Thyroid gland (tissue), 4 donors: Measurements from ENCODE around the gene ATP5MG.

ENCODE experiments used
- POLR2A ChIP-seq, 2 donors: fragments of 450-650 bp; IDR thresholded peaks; one replicate each; pipeline ENCODE4 v1.6.1; 2017; ENCODE audit warnings: antibody characterized with exemption in 2 of 2, mild to moderate bottlenecking in 2 of 2, moderate library complexity in 1 of 2
- TF ChIP-seq, protein P1 (sequence below), 6 experiments: fragments of 200-600 bp in 3 of 6; fragments of 450-650 bp in 3 of 6; sonication (generic) in 3 of 6; IDR thresholded peaks; one replicate each; pipeline ENCODE4 v1.5.1; 2016 to 2019; ENCODE audit warnings: antibody characterized with exemption in 6 of 6, mild to moderate bottlenecking in 2 of 6, inconsistent platforms in 1 of 6, moderate library complexity in 1 of 6

- TF ChIP-seq, protein P1, sequence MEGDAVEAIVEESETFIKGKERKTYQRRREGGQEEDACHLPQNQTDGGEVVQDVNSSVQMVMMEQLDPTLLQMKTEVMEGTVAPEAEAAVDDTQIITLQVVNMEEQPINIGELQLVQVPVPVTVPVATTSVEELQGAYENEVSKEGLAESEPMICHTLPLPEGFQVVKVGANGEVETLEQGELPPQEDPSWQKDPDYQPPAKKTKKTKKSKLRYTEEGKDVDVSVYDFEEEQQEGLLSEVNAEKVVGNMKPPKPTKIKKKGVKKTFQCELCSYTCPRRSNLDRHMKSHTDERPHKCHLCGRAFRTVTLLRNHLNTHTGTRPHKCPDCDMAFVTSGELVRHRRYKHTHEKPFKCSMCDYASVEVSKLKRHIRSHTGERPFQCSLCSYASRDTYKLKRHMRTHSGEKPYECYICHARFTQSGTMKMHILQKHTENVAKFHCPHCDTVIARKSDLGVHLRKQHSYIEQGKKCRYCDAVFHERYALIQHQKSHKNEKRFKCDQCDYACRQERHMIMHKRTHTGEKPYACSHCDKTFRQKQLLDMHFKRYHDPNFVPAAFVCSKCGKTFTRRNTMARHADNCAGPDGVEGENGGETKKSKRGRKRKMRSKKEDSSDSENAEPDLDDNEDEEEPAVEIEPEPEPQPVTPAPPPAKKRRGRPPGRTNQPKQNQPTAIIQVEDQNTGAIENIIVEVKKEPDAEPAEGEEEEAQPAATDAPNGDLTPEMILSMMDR (IDR thresholded peaks at IDR 0.05), result no peak
- no peak for TF ChIP-seq POLR2A (IDR thresholded peaks at IDR 0.05)
Observed at GRCh38 chr11:118397448-118397847, 4.0 kb upstream of the ATP5MG start.
